ENCODE results near the gene KLHL29. TPM values are rescaled to one million over a fixed set of nuclear protein-coding genes. Genes with fewer than 3 reads are reported as not detected.

The KLHL29 gene
- total RNA-seq, 1 donor = 1.0 TPM

DNA sequence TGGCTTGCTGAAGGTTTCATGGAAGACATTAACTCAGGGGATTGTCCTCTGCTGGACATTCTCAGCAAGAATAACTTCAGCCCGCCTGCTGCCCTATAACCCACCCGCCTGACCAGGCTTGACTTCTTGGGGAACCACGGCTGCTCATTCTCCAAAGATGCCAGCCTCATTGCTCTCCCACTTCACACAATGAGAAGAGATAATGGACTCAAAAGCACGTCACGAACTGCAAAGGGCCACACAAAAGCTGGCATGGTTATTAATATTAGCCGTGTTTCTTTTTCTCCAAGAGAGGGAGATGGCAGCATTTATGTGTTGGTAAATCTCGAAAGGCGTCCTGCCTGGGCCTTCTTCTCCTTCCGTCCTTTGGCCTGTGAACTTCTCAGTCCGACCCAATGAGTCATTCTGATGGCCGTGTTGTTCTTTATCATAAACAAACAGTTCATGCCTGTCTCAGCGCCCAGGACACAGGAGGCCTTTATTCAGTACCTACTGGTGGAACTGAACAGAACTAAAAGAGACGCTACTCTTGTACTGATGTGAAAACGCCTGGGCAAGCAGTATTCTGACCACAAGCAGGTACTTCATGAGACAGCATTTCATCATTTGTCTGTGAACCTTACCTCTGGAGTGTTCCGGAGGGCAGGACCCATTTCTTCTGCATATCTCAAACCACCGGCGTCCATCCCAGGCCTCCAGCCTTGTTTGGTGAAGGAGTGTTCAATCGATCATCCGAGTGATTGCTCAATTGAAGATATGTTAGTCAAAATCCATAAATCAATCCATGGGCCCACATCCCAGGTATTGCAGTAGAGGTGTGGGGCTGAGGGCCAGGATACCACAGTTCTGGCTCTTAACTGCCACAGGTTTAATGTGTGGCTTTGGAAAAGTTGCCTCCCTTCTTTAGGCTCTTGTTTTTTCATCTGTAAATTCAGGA is 25.1 kb upstream of the KLHL29 start:
- H3K4me3 ChIP-seq (ENCODE audit: low read length) = no peak overlapping the region
- no peaks in the 10 kb centered on the region for H3K9me3 ChIP-seq (ENCODE audit: low read depth, low read length)
- H3K27me3 ChIP-seq (ENCODE audit: insufficient read depth, low read length) = peaks cover 3% of the 10 kb centered on the region
- no peaks in the 10 kb centered on the region for H3K4me1 ChIP-seq (ENCODE audit: insufficient read depth, low read length)

DNA sequence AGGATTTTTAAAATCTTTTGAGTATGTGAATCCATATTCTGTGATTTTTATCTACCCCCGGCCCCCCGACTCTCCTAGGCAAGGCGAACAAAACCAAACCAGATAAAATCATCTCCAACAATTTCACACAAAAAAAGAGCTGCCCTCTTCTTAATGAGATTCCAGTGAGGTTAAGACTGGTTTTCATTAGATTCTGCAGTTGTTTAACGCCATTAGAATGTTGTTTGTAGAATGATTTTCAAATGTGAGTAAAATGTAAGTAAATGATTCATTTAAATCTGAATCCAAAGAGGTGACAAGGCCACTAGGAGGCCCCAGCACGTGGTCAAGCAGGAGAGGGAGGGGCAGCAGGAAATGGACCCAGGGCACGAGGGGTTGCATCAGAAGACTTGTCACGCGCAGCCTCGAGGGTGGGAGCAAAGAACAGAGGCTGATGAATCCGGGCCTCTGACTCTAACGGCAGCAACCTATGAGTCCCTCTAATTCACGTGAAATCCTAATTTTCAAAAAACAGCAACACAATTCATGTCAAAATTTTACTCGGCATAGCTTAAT is 24.3 kb upstream of the KLHL29 start:
- Histone ChIP-seq H3K27me3 (ENCODE audit: insufficient read depth, low read length) (peaks cover 7% of the 10 kb centered on the region), H3K9me3 (ENCODE audit: low read depth, low read length) (no peaks in the 10 kb centered on the region), H3K4me1 (ENCODE audit: insufficient read depth, low read length) (no peaks in the 10 kb centered on the region), H3K4me3 (ENCODE audit: low read length) (no peak overlapping the region)

DNA sequence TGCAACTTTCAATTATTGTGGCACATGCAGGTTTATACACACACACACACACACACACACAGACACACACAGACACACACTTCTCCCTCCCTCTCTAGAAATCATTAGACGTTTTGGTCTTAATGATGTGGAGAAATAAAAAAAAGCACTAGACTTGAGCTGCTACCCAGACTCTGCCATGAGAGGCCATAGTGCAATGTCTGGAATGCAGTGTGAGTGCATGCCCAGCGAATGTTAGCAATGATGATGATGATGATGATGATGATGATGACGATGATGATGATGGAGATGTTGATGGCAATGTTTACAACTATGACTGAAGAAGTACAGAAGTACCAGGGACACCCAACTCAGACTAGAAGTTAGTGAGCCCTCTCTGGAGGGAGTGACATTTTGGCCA is 23.8 kb upstream of the KLHL29 start:
- Histone ChIP-seq H3K27me3 (ENCODE audit: insufficient read depth, low read length) (peaks cover 10% of the 10 kb centered on the region), H3K9me3 (ENCODE audit: low read depth, low read length) (no peaks in the 10 kb centered on the region), H3K4me1 (ENCODE audit: insufficient read depth, low read length) (no peaks in the 10 kb centered on the region), H3K4me3 (ENCODE audit: low read length) (no peak overlapping the region)

DNA sequence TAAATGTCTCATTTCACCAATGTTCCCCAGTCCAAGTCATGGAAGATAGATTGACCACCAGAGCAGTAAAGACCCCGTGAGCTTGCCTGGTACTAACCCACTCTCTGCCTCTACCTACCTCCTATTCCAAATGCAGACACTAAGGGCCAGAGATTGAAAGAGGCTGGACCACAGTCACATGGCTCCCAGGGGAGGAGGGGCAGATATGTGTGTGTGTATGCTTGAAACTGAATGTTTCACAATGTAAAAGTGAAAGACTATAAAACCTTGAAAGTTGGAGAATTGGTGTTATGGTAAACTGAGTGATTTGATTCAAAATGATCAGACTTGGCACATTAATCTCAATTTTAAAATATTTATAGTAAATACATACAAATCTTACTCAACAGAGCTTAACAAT is 21.7 kb upstream of the KLHL29 start:
- Histone ChIP-seq H3K27me3 (ENCODE audit: insufficient read depth, low read length) (peaks cover 10% of the 10 kb centered on the region), H3K4me3 (ENCODE audit: low read length) (no peak overlapping the region), H3K9me3 (ENCODE audit: low read depth, low read length) (no peaks in the 10 kb centered on the region), H3K4me1 (ENCODE audit: insufficient read depth, low read length) (no peaks in the 10 kb centered on the region)

DNA sequence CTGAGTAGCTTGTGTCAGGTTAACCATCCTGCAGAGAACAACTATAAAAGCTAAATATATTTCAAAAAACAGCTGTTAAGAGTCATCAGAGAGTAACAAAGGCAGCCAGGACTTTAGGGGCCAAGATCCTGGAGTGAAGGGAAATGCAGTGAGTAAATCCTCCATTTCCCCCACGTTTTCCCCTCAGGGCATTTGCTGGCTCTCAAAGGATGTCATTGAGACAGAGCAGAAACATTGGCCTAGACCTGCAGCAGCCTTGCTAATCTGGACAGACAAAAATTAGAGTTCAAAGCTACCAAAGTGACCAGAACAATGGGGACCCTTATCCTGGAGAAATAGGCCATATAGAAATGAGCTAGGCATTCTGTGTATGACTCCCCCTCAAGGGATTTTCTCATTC is 21.1 kb upstream of the KLHL29 start:
- Histone ChIP-seq H3K4me1 (ENCODE audit: insufficient read depth, low read length) (no peaks in the 10 kb centered on the region), H3K27me3 (ENCODE audit: insufficient read depth, low read length) (peaks cover 10% of the 10 kb centered on the region), H3K4me3 (ENCODE audit: low read length) (no peak overlapping the region), H3K9me3 (ENCODE audit: low read depth, low read length) (no peaks in the 10 kb centered on the region)

DNA sequence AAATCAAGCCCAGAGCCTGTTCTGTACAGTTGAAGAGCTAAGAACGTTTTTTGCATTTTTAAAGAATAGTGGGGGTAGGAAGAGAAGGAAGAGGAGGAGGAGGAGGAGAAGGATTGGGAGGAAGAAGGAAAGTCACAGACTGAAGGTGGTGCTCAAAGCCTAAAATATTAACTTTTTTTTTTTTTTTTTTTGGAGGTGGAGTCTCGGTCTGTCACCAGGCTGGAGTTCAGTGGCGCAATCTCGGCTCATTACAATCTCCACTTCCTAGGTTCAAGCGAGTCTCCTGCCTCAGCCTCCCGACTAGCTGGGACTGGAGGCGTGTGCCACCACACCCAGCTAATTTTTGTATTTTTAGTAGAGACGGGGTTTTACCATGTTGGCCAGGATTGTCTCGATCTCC is 18.3 kb upstream of the KLHL29 start:
- Histone ChIP-seq H3K4me3 (ENCODE audit: low read length) (no peak overlapping the region), H3K4me1 (ENCODE audit: insufficient read depth, low read length) (no peaks in the 10 kb centered on the region), H3K27me3 (ENCODE audit: insufficient read depth, low read length) (peaks cover 10% of the 10 kb centered on the region), H3K9me3 (ENCODE audit: low read depth, low read length) (no peaks in the 10 kb centered on the region)

DNA sequence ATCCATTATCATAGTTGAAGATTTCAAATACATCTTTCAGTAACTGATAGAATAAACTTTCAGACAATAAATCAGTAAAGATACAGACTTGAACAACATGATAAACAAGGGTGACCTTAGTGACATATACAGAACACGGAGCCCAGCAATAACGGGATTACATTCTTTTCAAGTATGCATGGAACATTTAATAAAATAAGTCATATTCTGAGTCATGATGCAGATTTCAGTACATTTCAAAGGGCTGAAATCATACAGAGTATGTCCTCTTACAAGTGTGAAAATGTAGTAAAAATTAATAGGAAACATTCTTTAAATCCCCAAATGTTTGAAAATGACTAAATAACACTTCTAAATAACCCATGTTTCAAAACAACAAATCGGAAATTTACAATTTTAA is 17.2 kb upstream of the KLHL29 start:
- H3K9me3 ChIP-seq (ENCODE audit: low read depth, low read length) = no peaks in the 10 kb centered on the region
- H3K4me3 ChIP-seq (ENCODE audit: low read length) = no peak overlapping the region
- H3K27me3 ChIP-seq (ENCODE audit: insufficient read depth, low read length) = peaks cover 10% of the 10 kb centered on the region
- no peaks in the 10 kb centered on the region for H3K4me1 ChIP-seq (ENCODE audit: insufficient read depth, low read length)

DNA sequence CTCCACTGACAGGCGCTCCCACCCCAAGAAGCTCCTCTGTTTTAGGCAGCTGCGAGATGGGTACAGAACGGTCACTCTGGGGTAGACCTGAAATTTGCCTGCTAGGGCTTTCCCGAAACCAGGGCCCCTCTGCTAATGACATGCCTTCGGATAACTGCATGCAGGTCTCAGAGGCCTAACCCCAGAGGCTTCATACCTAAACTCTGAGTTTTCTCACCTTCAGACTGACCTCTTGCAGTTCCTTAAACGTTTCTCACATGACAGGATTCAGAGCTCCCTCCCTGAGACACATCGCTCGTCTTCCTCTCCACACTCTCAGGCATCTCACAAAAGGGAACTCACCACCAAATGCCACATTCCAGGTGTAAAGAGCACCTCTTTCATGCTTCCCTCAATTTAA is 11.3 kb upstream of the KLHL29 start:
- H3K27me3 ChIP-seq (ENCODE audit: insufficient read depth, low read length) = no peaks in the 10 kb centered on the region
- no peaks in the 10 kb centered on the region for H3K9me3 ChIP-seq (ENCODE audit: low read depth, low read length)
- no peaks in the 10 kb centered on the region for H3K4me1 ChIP-seq (ENCODE audit: insufficient read depth, low read length)
- H3K4me3 ChIP-seq (ENCODE audit: low read length) = no peak overlapping the region

DNA sequence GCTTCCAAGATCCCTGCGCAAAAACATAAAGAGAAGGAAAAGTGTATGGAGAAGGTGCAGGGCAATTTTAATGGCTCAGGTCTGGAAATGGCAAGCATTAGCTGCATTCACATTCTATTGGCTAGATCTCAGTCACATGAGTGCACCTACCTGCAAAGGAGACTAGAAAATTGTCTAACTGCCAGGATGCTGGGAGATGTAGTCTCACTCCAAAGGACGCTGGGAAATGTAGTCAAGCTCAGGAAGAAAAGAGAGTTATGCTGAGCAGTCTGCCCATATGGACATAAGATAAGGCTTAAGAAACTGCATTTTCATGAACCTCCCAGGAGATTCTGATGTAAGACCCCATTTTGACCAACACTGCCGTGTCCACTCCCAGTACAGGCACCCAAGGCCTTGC is 9.5 kb upstream of the KLHL29 start:
- Histone ChIP-seq H3K4me1 (ENCODE audit: insufficient read depth, low read length) (peaks cover 4% of the 10 kb centered on the region), H3K4me3 (ENCODE audit: low read length) (no peak overlapping the region), H3K9me3 (ENCODE audit: low read depth, low read length) (no peaks in the 10 kb centered on the region), H3K27me3 (ENCODE audit: insufficient read depth, low read length) (no peaks in the 10 kb centered on the region)

DNA sequence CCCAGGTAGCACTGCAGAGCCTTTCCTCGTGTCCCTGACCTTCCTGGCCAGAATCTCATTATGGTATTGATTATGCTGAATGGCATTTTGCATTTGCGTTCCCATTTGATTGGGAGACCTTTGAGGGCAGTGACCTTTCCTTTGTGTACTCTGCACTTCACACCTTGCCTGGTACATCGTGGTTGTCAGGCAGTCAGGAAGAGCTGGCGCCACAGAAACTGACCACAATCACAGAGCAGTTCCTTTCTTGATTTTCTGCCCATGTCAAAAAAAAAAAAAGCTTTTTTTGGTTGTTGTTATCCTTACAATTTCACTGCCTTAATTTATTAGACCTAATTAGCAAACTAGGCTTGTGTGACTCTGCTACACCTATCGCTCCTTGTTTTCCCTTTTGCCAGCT is 8.9 kb upstream of the KLHL29 start:
- Histone ChIP-seq H3K4me3 (ENCODE audit: low read length) (no peak overlapping the region), H3K27me3 (ENCODE audit: insufficient read depth, low read length) (no peaks in the 10 kb centered on the region), H3K9me3 (ENCODE audit: low read depth, low read length) (no peaks in the 10 kb centered on the region), H3K4me1 (ENCODE audit: insufficient read depth, low read length) (peaks cover 10% of the 10 kb centered on the region)

DNA sequence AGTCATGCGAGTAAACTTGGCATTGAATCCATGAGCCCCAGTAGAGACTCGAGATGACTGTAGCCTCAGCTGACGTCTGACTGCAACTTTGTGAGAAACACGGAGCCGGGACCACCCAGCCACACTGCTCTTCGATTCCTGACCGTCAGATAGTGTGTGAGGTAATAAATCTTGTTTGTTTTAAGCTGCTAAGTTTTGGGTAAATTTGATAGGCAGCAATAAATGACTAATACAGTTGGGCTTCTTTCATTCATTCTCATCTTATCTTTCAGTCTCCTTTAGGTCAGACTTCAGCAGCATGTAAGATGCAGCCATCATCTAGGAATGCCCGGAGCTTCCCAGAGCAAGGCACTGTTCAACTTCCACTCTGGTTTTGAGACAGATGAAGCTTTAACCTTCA is 8.0 kb upstream of the KLHL29 start:
- H3K4me3 ChIP-seq (ENCODE audit: low read length) = no peak overlapping the region
- peaks cover 4% of the 10 kb centered on the region for H3K27me3 ChIP-seq (ENCODE audit: insufficient read depth, low read length)
- peaks cover 14% of the 10 kb centered on the region for H3K4me1 ChIP-seq (ENCODE audit: insufficient read depth, low read length)
- H3K9me3 ChIP-seq (ENCODE audit: low read depth, low read length) = no peaks in the 10 kb centered on the region

DNA sequence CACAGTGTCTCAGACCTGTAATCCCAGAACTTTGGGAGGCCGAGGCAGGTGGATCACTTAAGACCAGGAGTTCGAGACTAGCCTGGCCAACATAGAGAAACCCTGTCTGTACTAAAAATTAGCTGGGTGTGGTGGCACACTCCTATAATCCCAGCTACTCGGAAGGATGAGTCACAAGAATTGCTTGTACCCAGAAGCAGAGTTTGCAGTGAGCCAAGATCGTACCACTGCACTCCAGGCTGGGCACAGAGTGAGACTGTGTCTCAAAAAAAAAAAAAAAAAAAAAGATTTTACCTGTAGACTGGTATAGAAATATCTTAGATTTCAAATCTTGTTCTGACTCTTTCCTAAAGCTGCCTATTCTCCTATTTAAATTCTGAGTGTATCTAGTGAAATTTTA is 7.2 kb upstream of the KLHL29 start:
- Histone ChIP-seq H3K27me3 (ENCODE audit: insufficient read depth, low read length) (peaks cover 11% of the 10 kb centered on the region), H3K9me3 (ENCODE audit: low read depth, low read length) (no peaks in the 10 kb centered on the region), H3K4me3 (ENCODE audit: low read length) (no peak overlapping the region), H3K4me1 (ENCODE audit: insufficient read depth, low read length) (peaks cover 14% of the 10 kb centered on the region)

DNA sequence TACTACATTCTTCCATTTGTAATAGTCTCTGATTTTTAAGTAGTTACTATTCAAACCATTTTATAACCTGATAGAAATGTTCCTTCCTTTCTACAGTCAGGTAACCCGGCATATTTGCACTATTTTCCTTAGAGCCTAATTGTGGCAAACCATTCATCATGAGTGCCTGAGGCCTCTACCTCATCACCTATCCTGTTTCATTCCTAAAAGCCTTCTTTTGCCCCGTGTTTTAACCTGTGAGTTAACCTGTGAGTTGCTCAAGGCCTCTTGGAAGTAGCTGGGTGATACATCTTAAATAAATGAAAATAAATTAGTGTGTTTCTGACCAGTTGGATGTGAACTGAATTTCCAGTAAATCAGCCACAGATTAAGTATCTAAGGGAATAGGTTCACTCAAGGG is 6.5 kb upstream of the KLHL29 start:
- Histone ChIP-seq H3K4me3 (ENCODE audit: low read length) (no peak overlapping the region), H3K4me1 (ENCODE audit: insufficient read depth, low read length) (peaks cover 14% of the 10 kb centered on the region), H3K9me3 (ENCODE audit: low read depth, low read length) (no peaks in the 10 kb centered on the region), H3K27me3 (ENCODE audit: insufficient read depth, low read length) (peaks cover 18% of the 10 kb centered on the region)

DNA sequence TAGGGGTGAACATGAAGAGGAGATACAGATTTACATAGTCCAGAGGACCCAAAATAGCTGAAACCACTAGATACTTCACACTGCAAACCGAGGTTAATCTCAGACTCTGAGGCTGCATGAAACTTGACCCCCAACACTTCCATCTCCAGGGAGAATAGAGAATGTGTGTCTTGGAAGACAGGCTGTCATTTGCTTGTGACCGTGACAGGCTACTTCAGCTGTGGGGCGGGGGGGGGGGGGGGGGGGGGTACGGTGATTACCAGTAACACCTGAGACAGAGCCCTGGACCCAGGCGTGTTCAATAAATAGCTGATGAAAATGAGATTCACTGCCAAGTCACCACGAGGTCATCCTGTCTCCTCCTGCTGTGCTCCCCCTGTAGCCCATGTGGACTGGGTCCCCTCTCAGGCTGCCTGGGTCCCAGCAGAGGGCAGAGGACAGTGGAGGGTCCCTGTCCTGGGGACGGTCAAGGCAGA is 5.7 kb upstream of the KLHL29 start:
- Histone ChIP-seq H3K4me1 (ENCODE audit: insufficient read depth, low read length) (peaks cover 14% of the 10 kb centered on the region), H3K9me3 (ENCODE audit: low read depth, low read length) (no peaks in the 10 kb centered on the region)

DNA sequence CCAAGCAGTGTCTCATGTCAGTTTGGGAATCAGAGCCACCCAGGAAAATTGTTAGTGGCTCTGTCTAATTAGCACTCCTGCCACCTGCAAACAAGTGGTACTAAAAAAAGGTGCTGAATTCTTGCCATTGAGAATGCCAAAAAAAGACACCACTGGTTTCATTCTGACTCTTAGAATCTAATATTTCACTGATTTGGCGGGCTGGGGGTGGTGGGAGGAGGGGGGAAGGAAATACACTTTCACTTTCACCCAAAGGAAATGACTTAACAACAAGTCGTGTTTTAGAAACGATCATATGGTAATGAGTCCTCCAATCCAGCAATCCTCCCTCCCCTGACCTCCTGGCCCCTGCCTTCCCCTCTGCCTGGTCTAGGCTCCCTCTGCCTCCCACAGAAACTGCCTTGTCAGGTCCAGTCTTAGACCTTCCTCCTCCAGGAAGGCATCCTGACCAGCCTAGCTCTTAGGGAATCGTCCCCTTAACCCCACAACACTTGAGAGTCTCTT is 4.4 kb upstream of the KLHL29 start:
- H3K9me3 ChIP-seq (ENCODE audit: low read depth, low read length) = no peaks in the 10 kb centered on the region
- peaks cover 14% of the 10 kb centered on the region for H3K4me1 ChIP-seq (ENCODE audit: insufficient read depth, low read length)
- H3K4me3 ChIP-seq (ENCODE audit: low read length) = no peak overlapping the region
- peaks cover 29% of the 10 kb centered on the region for H3K27me3 ChIP-seq (ENCODE audit: insufficient read depth, low read length)

More for the DNA sequence above, 5.7 kb upstream of the KLHL29 start:
- H3K4me3 ChIP-seq (ENCODE audit: low read length) = no peak overlapping the region
- peaks cover 26% of the 10 kb centered on the region for H3K27me3 ChIP-seq (ENCODE audit: insufficient read depth, low read length)
